Gastroesophageal sphincter (tissue), 3 donors: ENCODE results near the gene IL31RA.

Experiments
- CTCF ChIP-seq, 4 experiments: fragments of 200-600 bp in 2 of 4; fragments of 450-650 bp in 2 of 4; sonication (generic) in 1 of 4; IDR thresholded peaks; one replicate each; pipeline ENCODE4 v1.5.1; 2017 to 2019; ENCODE audit warnings: antibody characterized with exemption in 4 of 4, mild to moderate bottlenecking in 2 of 4, moderate library complexity in 2 of 4
- EP300 ChIP-seq: sonication (generic); formaldehyde crosslinking; IDR thresholded peaks from one replicate; pipeline ENCODE4 v1.6.1; 2017; ENCODE audit warnings: antibody characterized with exemption, mild to moderate bottlenecking
- POLR2A ChIP-seq, 2 donors: fragments of 450-650 bp; IDR thresholded peaks; one replicate each; pipeline ENCODE4 v1.6.1; 2017; ENCODE audit warnings: antibody characterized with exemption in 2 of 2, mild to moderate bottlenecking in 2 of 2, moderate library complexity in 1 of 2
- POLR2AphosphoS5 ChIP-seq: sonication (generic); formaldehyde crosslinking; IDR thresholded peaks from one replicate; pipeline ENCODE4 v1.6.1; 2017; ENCODE audit warnings: antibody characterized with exemption

GRCh38 chr5:55905251-55905650 lies 54.1 kb downstream of the IL31RA start:
- TF ChIP-seq CTCF (IDR thresholded peaks at IDR 0.05) = no peak
- TF ChIP-seq EP300 = no peak
- TF ChIP-seq POLR2A (IDR thresholded peaks at IDR 0.05) = no peak
- TF ChIP-seq POLR2AphosphoS5 = no peak
